Eye (tissue), 1 donor: ENCODE data around the gene SEMA5B.

Experiments used
- DNase-seq: peaks from one replicate; pipeline ENCODE4 v3.0.0-alpha.2; 2015

Gene SEMA5B

GRCh38 chr3:122892118-122892960, 135.2 kb downstream of the SEMA5B start:
- DNase-seq: no peak

GRCh38 chr3:122890720-122891220, 136.8 kb downstream of the SEMA5B start:
- no peak for DNase-seq

- peak; percentile 59 for DNase-seq
Observed at GRCh38 chr3:122890077-122890719, 137.4 kb downstream of the SEMA5B start.

- DNase-seq: no peak
Observed at GRCh38 chr3:122886946-122887345, 140.6 kb downstream of the SEMA5B start.

GRCh38 chr3:122886251-122886650, 141.3 kb downstream of the SEMA5B start:
- DNase-seq: no peak

- DNase-seq: no peak
Observed at GRCh38 chr3:122882361-122882947, 145.1 kb downstream of the SEMA5B start.

- no peak for DNase-seq
Observed at GRCh38 chr3:122880624-122881023, 146.9 kb downstream of the SEMA5B start.

GRCh38 chr3:122880173-122880572, 147.4 kb downstream of the SEMA5B start:
- DNase-seq: no peak

GRCh38 chr3:122875547-122876127, 151.9 kb downstream of the SEMA5B start:
- DNase-seq: no peak

- peak; percentile 62 for DNase-seq
Observed at GRCh38 chr3:122873741-122874515, 153.6 kb downstream of the SEMA5B start.

- DNase-seq: no peak
Observed at GRCh38 chr3:122868322-122868721, 159.2 kb downstream of the SEMA5B start.

GRCh38 chr3:122864498-122864897, 163.1 kb downstream of the SEMA5B start:
- no peak for DNase-seq

- no peak for DNase-seq
Observed at GRCh38 chr3:122862381-122862780, 165.2 kb downstream of the SEMA5B start.
